ENCODE data around the gene RAPGEF3.

RAPGEF3 gene

DNA sequence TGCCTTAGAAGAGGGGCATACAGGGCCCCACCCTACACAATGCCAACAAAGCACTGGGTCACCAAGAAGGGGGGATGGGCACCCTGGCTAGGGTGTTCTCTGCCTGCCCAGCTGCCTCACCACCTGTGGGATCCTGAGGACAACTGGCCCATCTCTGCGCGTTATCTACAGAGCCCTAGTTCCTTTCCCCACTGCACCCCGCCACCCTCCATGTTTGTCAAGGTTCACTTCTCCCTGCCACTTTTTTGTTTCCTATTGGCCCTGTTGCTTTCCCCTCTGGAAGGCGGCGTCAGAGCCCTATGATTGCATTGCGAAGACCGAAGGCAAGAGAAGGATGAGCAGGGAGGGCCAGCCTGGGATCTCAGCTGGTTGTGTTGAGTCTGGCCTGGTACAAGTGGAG lies 16.0 kb upstream of the RAPGEF3 start:
- no peak for DNase-seq (ENCODE audit: low read depth)
- TF ChIP-seq, protein P1, sequence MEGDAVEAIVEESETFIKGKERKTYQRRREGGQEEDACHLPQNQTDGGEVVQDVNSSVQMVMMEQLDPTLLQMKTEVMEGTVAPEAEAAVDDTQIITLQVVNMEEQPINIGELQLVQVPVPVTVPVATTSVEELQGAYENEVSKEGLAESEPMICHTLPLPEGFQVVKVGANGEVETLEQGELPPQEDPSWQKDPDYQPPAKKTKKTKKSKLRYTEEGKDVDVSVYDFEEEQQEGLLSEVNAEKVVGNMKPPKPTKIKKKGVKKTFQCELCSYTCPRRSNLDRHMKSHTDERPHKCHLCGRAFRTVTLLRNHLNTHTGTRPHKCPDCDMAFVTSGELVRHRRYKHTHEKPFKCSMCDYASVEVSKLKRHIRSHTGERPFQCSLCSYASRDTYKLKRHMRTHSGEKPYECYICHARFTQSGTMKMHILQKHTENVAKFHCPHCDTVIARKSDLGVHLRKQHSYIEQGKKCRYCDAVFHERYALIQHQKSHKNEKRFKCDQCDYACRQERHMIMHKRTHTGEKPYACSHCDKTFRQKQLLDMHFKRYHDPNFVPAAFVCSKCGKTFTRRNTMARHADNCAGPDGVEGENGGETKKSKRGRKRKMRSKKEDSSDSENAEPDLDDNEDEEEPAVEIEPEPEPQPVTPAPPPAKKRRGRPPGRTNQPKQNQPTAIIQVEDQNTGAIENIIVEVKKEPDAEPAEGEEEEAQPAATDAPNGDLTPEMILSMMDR (conservative IDR thresholded peaks at IDR 0.05; ENCODE audit: low read length) = no peak
- H3K4me3 ChIP-seq (ENCODE audit: low read length) = no peak overlapping the region

DNA sequence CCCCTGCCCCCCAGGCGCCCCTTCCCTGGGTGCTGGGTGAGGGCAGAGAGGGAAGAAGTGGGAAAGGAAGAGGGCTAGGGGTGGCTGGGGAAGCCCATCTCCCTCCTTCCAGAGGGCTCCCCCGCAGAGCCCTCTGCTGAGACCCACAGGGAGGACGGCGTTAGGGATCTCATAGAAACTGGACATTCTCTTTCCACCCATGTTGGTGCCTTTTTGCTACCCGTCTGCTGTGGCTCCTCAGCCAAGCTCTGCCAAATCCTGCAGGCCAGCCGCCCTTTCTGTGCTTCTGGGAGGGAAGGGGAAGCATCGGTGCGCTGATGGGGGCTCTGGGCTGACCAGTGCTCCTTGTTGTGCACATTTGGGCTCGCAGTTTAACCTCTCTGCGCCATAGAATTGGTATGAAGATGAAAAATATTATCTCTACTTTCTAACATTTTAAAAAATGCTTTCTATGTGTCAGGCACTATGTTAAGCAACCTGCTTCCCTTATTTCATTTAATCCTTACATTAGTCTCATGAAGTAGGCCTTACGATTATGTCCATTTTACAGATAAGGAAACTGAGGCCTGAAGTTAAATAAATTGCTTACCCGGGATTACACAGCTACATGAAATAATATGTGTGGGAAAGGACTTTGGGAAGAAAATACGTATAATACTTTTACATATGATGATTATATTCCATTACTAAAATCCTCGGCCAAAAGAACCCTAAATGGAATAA lies 15.3 kb upstream of the RAPGEF3 start:
- peak overlapping the region; percentile 72 for H3K4me3 ChIP-seq (ENCODE audit: low read length)
- TF ChIP-seq, protein P1 (conservative IDR thresholded peaks at IDR 0.05; ENCODE audit: low read length) = no peak
- no peak for DNase-seq (ENCODE audit: low read depth)

DNA sequence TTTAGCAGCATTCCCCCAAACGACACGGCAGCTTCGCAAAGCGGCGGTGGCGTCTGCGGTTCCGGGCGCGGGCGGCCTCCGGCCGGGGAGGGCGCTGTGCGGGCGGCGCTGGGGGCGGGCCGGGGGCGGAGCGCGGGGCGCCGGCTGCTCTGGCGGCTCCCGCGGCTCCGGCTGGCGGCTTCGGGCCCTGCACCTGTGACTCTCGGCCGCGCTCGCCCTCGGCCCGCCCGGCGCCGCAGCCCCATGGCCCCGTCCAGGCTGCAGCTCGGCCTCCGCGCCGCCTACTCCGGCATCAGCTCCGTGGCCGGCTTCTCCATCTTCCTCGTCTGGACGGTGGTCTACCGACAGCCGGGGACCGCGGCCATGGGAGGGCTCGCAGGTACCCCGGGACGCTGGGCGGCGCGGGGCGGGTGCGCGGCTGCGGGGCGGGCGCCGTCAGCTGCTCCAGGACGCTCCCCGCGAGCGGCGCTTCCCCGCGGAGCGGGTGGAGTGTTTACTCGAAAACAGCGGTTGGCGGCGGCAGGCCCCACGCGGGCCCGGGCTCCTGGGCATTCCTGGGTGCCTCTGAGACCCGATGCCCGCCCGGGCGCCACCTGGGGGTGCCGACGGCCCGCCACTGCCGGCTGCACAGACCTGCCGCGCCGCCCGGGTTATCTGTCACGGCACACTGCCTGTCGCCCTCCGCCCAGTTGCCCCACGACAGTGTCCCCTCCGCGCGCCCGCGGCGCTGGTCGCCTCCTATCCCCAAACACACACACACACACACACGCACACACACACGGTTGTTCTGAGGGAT lies 14.6 kb upstream of the RAPGEF3 start, which contains the start of gene SLC48A1:
TSS of gene SLC48A1 (plus strand) at position 177 of the 796 bp plus-strand sequence. CDS start at position 244, 67 bp downstream.
- DNase-seq (ENCODE audit: low read depth) = peak; percentile 56
- H3K4me3 ChIP-seq (ENCODE audit: low read length) = peak within 1 kb of the TSS; percentile 72

DNA sequence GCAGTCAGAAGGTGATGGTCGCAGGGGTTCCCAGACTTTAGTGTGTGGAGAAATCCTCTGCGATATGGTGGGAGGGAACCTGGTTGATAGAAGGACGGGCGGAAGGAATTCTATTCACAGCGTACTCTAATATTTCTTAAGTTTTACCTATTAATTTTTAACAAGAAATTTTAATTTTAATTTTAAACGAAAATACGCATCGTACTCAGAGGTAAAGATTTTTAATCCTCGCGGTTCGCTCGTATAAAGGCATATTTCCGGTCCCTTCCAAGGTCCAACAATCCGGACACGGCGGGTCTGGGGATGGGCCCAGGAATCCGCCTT lies 14.0 kb upstream of the RAPGEF3 start:
- DNase-seq (ENCODE audit: low read depth) = no peak
- H3K4me3 ChIP-seq (ENCODE audit: low read length) = peak overlapping the region; percentile 57
- TF ChIP-seq, protein P1 (conservative IDR thresholded peaks at IDR 0.05; ENCODE audit: low read length) = no peak

More for the DNA sequence above, 14.6 kb upstream of the RAPGEF3 start, which contains the start of gene SLC48A1:
- TF ChIP-seq, protein P1 (conservative IDR thresholded peaks at IDR 0.05; ENCODE audit: low read length) = no peak; the same call in 1 of the 2 replicates

DNA sequence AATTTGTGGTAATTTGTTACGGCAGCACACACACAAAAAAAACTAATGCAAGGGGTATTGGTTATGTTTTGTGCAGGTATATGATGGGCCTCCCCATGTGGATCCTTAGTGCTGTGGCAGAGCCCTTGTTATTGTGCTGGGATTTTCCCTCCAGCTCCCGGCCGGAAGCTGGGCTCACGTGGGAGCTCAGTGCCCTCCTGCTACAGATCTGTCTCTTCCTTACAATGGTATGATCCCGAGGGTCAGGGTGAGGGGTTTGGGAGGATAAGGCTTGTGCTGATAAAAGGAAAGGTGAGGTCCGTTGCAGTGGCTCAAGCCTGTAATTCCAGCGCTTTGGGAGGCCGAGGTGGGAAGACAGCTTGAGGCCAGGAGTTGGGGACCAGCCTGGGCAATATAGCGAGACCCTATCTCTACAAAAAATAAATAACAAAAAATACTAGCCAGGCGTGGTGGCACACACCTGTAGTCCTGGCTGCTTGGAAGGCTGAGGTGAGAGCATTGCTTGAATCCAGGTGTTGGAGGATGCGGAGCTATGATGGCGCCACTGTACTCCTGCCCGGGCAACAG lies 13.5 kb upstream of the RAPGEF3 start:
- TF ChIP-seq, protein P1 (conservative IDR thresholded peaks at IDR 0.05; ENCODE audit: low read length) = no peak
- DNase-seq (ENCODE audit: low read depth) = no peak
- H3K4me3 ChIP-seq (ENCODE audit: low read length) = peak overlapping the region; percentile 57

DNA sequence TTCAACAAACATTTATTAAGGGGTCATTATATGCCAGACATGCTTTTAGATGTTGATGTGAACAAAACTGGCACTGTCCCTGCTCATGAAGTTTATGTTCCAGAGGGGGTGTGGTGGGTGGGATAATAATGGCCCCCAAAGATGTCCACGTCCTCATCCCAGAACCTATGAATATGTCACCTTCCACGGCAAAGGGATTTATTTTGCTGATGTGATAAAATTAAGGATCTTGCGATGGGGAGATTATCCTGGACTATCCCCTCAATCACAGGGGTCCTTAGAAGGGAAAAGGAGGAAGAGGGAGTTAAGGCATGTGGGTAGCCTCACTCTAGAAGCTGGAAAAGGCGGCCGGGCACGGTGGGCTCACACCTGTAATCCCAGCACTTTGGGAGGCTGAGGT lies 12.6 kb upstream of the RAPGEF3 start:
- no peak overlapping the region for H3K4me3 ChIP-seq (ENCODE audit: low read length)
- TF ChIP-seq, protein P1 (conservative IDR thresholded peaks at IDR 0.05; ENCODE audit: low read length) = no peak
- DNase-seq (ENCODE audit: low read depth) = no peak
